HepG2 (cell line): ENCODE measurements around the gene MRPL2. TPM values are rescaled to one million over a fixed set of nuclear protein-coding genes. Genes with fewer than 3 reads are reported as not detected.

Experiments used
- AKAP8 ChIP-seq: sonication (generic); formaldehyde crosslinking; IDR thresholded peaks from 2 replicates; pipeline ENCODE4 v1.5.1; 2020; ENCODE audit warnings: mild to moderate bottlenecking, missing genetic modification reagents
- ARID5B ChIP-seq: IDR thresholded peaks from 2 replicates; pipeline ENCODE4 v1.4.0; 2020; ENCODE audit warnings: mild to moderate bottlenecking, missing genetic modification reagents
- ESRRA ChIP-seq: sonication (generic); formaldehyde crosslinking; IDR thresholded peaks from 2 replicates; pipeline ENCODE4 v1.5.1; 2020; ENCODE audit warnings: mild to moderate bottlenecking, low read depth, missing genetic modification reagents
- RBM22 ChIP-seq: fragments of 200-400 bp; formaldehyde crosslinking; optimal IDR thresholded peaks from 2 replicates; pipeline ENCODE3; 2017; ENCODE audit warnings: mild to moderate bottlenecking, low read length, moderate library complexity
- SIN3B ChIP-seq: fragments of 150-350 bp; IDR thresholded peaks from 2 replicates; pipeline ENCODE4 v1.6.1; 2014; ENCODE audit warnings: low read length
- ZMYM2 ChIP-seq: sonication (generic); formaldehyde crosslinking; IDR thresholded peaks from 2 replicates; pipeline ENCODE4 v1.8.0; 2022; ENCODE audit warnings: mild to moderate bottlenecking, missing genetic modification reagents
- ZNF205 ChIP-seq: IDR thresholded peaks from 2 replicates; pipeline ENCODE4 v1.6.1; 2018; ENCODE audit warnings: missing biosample characterization, missing genetic modification reagents
- ZNF260 ChIP-seq: sonication (generic); formaldehyde crosslinking; IDR thresholded peaks from 2 replicates; pipeline ENCODE4 v1.4.0; 2020; ENCODE audit warnings: missing genetic modification reagents, low read depth, mild to moderate bottlenecking, borderline replicate concordance
- ZNF605 ChIP-seq: sonication (generic); formaldehyde crosslinking; IDR thresholded peaks from 2 replicates; pipeline ENCODE4 v1.8.0; 2022; ENCODE audit warnings: mild to moderate bottlenecking, missing genetic modification reagents
- ZNF652 ChIP-seq: IDR thresholded peaks from 2 replicates; pipeline ENCODE4 v1.6.1; 2016; ENCODE audit warnings: low read depth, borderline replicate concordance
- ZNF674 ChIP-seq: sonication (generic); formaldehyde crosslinking; IDR thresholded peaks from 2 replicates; pipeline ENCODE4 v1.5.0; 2020; ENCODE audit warnings: low read depth, mild to moderate bottlenecking, missing genetic modification reagents
- ZNF687 ChIP-seq: sonication (generic); formaldehyde crosslinking; IDR thresholded peaks from 2 replicates; pipeline ENCODE4 v1.5.1; 2020; ENCODE audit warnings: mild to moderate bottlenecking, missing genetic modification reagents, moderate library complexity
- polyA plus RNA-seq, 8 experiments: library from polyadenylated mRNA; depleted of rRNA in 3 of 8; stranded (reverse) in 7 of 8; unstranded in 1 of 8; fragments of >200 nt; fragmentation: Illumina TruSeq in 4 of 8; extraction: Trizol in 4 of 8; gene quantifications; 2 replicates each; pipeline versions ENCODE4 v1.2.1 to v1.2.3, GENCODE V29; 2011 to 2016; ENCODE audit warnings: low read depth in 4 of 8, missing spikeins in 1 of 8, mixed read lengths in 1 of 8; ENCODE audit not compliant: insufficient read depth in 1 of 8
- total RNA-seq, 5 experiments: library from RNA; depleted of rRNA; stranded (reverse); fragments of >200 nt; fragmentation: Illumina TruSeq; extraction: Trizol; gene quantifications; 2 replicates each; pipeline ENCODE4 v1.2.3, GENCODE V29; 2016; ENCODE audit warnings: low read depth in 1 of 5
- TF ChIP-seq, protein P1 (sequence below): sonication (generic); formaldehyde crosslinking; IDR thresholded peaks from 2 replicates; pipeline ENCODE4 v1.4.0; 2020; ENCODE audit warnings: missing genetic modification reagents
- TF ChIP-seq, protein P2 (sequence below): sonication (generic); formaldehyde crosslinking; IDR thresholded peaks from 2 replicates; pipeline ENCODE4 v1.5.0; 2020; ENCODE audit warnings: missing genetic modification reagents, mild to moderate bottlenecking, borderline replicate concordance

Gene MRPL2
- total and polyA plus RNA-seq, 2 of the 13 experiments (the other 11 are each of a cell fraction or from before 2014, with no cell fraction given), result 56.8 to 65.6 TPM

DNA sequence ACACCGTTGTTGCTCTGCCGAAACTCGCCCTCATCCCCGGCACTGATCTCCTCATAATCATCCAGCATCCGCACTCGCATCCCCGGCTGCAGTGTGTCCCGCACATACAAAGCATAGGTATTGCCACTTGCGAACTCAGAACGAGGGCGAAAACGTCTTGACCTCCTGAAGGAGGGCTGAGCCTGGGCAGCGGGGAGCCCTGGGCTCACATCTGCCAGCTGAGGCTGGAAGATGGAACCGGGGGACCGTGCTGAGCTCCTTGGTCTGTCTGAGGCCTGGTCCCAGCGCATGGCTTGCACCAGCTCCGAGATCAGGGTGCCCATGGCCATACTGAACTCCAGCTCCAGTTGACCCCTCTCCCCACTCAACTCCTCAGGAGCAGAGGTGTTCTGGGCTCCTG lies 8.3 kb downstream of the MRPL2 start (continued):
- TF ChIP-seq, protein P1, sequence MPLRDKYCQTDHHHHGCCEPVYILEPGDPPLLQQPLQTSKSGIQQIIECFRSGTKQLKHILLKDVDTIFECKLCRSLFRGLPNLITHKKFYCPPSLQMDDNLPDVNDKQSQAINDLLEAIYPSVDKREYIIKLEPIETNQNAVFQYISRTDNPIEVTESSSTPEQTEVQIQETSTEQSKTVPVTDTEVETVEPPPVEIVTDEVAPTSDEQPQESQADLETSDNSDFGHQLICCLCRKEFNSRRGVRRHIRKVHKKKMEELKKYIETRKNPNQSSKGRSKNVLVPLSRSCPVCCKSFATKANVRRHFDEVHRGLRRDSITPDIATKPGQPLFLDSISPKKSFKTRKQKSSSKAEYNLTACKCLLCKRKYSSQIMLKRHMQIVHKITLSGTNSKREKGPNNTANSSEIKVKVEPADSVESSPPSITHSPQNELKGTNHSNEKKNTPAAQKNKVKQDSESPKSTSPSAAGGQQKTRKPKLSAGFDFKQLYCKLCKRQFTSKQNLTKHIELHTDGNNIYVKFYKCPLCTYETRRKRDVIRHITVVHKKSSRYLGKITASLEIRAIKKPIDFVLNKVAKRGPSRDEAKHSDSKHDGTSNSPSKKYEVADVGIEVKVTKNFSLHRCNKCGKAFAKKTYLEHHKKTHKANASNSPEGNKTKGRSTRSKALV (CRISPR knock-in tag), result no peak
- TF ChIP-seq, protein P2, sequence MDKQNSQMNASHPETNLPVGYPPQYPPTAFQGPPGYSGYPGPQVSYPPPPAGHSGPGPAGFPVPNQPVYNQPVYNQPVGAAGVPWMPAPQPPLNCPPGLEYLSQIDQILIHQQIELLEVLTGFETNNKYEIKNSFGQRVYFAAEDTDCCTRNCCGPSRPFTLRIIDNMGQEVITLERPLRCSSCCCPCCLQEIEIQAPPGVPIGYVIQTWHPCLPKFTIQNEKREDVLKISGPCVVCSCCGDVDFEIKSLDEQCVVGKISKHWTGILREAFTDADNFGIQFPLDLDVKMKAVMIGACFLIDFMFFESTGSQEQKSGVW (CRISPR knock-in tag), result no peak
- TF ChIP-seq AKAP8 (CRISPR knock-in tag) (no peak), SIN3B (no peak), ZNF605 (CRISPR knock-in tag) (no peak), ZNF260 (no peak), ZMYM2 (CRISPR knock-in tag) (no peak), ZNF205 (CRISPR knock-in tag) (no peak), ZNF674 (no peak), ZNF652 (CRISPR knock-in tag) (no peak), ARID5B (CRISPR knock-in tag) (no peak), RBM22 (peak; percentile 31), ESRRA (CRISPR knock-in tag) (no peak), ZNF687 (peak; percentile 43; the same call in 1 of the 2 replicates)
- TF ChIP-seq, all 625 proteins: peak for 4
